Iris pigment epithelial cell (primary cell): ENCODE results near the gene UNC13D.
"Not testable (repeated sequence)": the region's sequence is repeated elsewhere in the genome, so short reads cannot be mapped to it uniquely, and the experiment has no call there.

Source experiments
- DNase-seq: peaks from one replicate; pipeline ENCODE4 v3.0.0-alpha.2; 2011; ENCODE audit warnings: low read depth

Gene UNC13D

GRCh38 chr17:75799402-75799801 is 44.8 kb downstream of the UNC13D start:
- no peak for DNase-seq

DNA sequence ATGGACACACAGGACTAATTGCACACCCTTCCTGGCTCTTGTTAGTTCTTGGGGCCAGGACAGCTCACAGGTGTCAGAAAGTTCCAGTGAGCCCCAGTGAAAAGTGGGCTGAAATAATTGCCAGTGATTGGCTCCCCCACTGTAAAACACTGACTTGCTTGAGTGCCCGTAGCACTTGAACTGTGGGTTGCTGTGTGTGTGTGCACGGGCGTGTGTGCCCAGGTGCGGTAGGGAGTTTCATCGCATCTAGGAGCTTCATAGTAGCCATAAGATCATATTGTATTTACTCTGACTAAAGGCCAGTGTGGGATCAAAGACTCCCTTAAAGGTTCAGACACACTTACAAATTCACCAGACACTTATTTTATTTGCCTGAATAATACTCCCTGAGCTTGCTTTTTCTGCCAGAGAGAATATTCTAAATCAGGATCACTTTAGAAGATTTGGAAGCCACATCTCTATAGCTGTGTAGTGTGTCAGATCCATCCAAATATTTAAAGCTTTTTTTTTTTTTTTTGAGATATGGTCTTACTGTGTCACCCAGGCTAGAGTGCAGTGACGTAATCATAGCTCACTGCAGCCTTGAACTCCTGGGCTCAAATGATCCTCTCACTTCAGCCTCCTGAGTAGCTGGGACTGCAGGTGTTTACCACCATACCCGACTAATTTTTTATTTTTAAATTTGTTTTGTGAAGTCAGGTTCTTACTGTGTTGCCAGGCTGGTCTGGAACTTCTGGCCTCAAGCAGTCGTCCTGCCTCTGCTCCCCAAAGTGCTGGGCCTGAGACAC is 48.2 kb downstream of the UNC13D start:
- DNase-seq, result no peak

DNA sequence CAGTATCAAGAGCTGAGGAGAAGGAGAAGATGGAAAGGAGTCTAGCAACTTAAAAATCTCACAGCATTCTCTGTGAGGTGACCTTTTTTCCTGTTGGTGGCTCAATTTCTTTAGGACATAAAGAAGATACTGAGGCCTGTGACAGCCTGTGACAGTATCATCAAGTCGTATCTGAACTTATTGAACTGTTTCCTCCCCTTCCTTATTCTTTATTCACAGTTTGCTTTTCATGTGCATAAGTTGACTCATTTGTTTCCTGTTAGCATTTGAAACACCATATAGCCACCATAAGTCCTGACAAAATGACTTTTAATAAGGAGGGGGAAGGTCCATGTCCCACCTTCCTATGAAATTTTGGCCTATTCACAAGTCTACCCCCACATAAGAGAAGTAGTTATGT is 50.7 kb downstream of the UNC13D start:
- no peak for DNase-seq

DNA sequence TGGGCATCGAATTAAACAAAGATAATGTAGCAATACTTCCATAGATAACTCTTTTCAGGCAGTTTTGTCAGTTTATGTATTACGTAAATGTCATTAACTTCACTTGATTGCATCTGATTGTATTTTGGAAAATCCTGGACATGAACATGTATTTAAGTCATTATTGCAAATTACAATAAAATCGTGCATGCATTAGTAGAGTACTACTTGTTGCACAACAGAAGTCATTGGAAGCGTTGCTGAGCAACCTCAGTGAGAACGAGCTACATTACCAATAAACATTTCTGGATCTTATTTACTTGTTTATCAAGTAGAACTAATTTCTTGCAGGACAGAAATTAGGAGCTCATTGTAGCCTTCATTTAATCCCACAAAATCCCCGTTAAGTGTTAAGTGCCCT is 53.0 kb downstream of the UNC13D start:
- DNase-seq, result no peak

GRCh38 chr17:75785016-75785890 is 59.0 kb downstream of the UNC13D start:
- DNase-seq, result peak; percentile 88

DNA sequence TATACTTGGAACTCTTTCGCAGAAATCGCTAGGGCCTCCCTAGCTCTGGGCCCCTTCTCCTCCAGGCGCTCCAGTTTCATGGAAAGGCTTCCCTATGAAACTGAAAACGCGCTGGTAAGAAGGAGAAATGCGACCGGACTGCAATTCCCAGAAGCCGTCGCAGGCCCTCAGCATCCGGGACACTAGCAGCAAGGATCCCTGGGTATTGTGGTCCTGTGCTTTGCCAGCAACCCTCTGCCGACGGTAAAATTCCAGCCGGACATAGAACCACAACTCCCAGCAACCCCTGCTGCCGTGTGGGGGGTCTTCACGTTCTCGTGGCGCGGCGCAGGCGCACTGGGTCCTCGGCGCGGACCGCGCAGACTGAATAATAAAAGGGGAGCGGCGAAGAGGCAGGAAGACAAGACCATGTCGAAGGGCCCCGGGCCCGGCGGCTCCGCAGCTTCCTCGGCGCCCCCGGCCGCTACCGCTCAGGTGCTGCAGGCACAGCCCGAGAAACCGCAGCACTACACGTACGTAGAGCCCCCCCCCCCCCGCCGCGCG is 59.7 kb downstream of the UNC13D start, which contains the start of gene UNK:
TSS of gene UNK (plus strand) at position 334 of the 543 bp plus-strand sequence. CDS start at position 409, 75 bp downstream.
- DNase-seq, result peak; percentile 99

DNA sequence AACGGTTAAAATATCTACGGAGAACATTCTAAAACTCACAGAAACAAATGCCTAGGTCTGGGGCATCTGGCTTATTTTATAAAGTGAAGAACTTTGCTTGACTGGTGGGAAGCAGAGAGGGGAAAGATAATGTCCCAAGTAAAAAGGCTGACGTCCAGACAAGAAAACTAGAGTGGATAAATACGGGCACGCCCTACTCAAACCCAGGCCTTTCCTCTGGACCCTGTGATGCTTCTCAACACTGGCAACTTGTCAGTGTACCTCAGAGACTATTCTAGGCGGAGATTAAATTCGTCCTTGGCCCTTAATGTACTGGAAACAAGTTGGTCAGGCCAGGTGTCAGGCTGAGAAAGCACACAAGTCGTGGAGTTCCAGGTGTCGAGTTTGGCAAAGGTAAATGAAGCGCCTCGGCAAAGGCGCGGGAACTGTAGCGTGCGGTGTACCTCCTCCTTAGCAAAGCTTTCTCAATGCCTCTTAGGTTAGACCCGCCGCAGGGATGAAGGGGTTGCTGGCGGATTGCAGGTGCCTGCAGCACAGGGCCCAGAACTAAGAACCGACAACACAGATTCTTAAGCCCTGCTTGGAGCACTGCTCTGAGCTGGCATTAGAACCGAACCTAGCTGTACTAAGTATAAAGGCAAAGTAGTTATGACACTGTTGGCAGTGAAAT is 60.3 kb downstream of the UNC13D start:
- DNase-seq, result no peak

GRCh38 chr17:75783069-75783783 is 61.0 kb downstream of the UNC13D start:
- peak; percentile 75 for DNase-seq

DNA sequence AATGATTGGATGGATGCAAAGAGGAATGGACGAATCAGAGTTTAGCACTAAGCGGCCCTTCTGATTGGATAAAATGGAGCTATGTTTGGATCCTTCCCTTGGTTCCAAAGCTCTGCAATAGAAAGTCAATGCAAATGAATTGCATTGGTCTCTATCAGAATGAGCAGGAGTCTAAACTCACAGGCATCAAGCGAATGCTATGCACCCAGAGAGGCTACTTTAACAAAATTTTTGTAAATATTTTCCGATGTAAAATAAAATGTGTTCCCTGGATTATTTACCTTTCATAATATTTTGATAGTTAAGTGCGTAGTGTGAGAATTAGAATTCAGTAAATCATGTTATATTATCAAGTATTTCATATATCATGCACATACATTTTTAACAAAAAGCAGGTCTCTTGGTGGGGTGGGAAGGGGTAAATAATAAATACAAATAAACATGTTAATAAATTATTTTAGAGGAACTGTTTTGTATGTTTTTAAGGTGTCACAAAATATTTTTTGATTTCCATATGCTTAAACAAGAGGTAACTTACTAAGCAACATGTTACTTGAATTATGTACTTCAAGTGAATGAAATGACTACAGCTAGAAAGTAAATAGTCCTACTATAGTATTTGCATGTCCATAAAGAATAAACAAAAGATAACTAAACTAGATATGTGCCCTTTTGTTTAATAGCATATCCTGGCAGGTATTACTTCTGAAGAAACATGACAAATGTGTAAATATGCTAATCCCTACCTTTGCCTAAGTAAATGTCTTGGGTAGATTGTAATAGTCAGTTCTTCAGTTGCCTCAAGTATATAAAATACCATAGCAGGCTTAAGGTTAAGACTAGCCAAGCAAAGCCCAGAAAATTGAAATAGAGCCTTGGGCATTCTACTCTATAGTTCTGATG is 64.0 kb downstream of the UNC13D start:
- DNase-seq, result no peak

GRCh38 chr17:75779250-75779986 is 64.8 kb downstream of the UNC13D start:
- DNase-seq, result peak; percentile 100

GRCh38 chr17:75778861-75779249 is 65.3 kb downstream of the UNC13D start:
- DNase-seq, result no peak

DNA sequence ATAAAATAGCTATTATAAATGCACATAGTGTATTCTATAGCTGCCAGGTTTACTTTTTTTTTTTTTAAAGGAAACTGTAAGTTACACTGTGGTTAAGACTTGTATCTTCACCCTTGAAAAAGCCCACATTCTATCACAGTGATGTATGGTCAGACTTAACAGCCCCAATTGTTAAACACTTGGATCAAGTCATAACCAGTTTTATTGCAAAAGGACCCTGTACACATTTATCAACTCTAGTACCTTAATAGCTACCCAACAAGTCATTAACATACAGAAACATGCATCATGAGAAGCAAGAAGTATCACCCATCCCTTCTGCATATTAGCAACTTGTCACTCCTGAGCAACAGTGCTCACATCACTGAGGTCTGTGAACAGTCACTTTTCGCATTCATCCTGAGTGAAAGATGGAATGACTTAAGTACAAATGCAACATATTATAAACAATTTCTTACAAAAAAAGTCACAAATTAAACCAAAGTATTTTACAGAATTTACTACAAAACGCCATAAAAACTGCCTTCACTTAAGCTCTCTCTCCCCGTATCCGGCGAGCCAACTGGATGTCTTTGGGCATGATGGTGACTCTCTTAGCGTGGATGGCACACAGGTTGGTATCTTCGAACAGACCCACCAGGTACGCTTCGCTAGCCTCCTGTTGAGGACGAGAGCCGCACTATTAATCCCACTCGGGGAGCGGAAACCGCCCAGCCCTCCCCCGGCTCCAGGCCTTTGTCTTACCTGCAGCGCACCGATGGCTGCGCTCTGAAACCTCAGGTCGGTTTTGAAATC is 65.9 kb downstream of the UNC13D start:
- not testable (repeated sequence) for DNase-seq

DNA sequence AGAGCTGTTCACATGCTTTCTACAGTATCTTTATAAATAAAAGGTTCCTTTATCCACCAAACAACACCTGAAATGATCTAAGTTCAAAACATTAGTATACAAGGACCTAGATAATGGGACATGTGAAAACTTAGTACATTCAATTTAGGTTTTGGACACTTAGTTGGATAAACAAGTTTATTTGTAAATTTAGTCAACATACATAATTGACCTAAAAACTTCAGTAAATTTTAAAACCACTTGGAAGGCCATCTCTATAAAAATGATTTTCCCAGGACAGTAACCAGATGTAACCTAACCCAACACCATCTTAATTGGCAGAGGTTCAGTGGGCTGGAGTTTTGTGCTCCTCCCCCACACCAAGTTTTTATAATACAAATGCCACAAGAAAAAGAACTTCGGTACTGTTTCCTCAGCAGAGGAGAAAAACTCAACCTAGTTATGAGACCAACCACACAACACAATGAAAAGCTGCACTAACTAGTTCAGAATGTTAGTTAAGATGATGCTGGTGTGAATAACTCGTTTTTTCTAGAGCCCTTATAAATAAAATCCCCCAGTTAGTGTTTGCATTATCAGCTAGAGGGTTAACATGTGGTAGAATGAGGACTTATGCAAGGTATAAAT is 66.8 kb downstream of the UNC13D start:
- DNase-seq, result no peak
